IPS DF 4.7 (cell line): ENCODE results near the gene CLCNKA.
"Not testable (repeated sequence)": the region's sequence is repeated elsewhere in the genome, so short reads cannot be mapped to it uniquely, and the experiment has no call there.

ENCODE experiments used
- DNase-seq: peaks from one replicate; pipeline ENCODE4 v3.0.0-alpha.2; 2013; ENCODE audit warnings: low spot score; ENCODE audit errors: extremely low read depth

The CLCNKA gene

DNA sequence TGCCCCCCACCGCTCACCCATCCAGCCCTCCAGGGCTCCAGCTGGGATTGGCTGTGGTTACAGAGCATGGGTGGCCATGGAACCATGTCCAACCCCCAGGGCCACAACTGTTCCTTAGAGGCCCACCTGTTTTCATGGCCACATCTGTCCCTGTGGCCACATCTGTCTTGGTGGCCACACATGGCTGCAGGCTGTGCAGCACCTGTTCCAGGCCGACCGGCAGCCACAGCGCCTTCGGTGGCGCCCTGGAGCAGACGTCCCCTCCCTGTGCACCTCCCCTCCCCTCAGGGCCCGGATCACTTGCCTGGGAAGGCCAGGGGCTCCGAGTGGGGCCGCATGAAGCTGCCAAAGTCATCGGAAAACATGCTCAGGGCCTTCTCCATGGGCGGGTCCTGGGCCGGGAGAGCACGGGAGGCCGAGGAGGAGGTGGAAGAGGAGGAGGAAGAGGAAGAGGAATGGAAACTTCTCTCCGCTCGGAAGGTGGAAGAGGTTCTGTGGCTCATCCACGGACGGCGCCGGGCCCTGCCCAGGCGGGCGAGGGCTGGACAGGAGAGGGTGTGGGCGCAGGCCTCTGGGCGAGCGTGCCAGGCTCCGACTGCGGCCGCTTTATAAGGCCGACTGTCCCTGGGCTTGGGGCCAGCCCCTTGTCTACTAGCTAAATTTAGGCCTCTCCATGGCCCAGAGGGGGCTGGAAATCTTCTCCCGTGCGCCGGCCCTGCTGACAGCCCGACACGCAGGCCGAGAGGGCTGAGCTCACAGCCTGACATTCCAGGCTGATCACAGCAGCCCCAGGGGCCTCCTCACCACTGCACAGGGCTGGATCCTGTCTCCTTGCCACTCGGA lies 4.2 kb upstream of the CLCNKA start, which contains the start of gene HSPB7:
Gene HSPB7 (minus strand): TSS at position 583 of the 843 bp plus-strand sequence. CDS start 80 bp downstream, at position 503.
- DNase-seq = no peak

DNA sequence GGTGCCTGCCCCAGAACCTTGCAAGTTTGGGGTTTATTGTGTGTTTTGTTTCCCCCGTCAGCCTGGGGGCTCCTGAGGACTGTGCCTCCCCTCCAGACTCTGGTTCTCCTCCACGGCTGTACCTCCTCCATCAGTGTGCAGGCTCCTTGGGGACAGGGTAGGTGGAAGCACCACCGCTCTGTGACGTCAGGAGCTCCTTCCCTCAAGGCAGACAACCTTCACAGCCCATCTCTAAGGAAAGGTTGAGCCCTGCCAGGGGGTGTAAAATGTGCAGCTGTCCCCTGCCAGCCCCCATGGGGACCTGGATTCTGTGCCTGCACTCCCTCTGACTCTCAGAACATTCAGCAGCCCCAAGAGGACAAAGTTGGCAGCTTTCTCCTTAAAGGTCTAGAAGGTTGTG lies 3.5 kb upstream of the CLCNKA start:
- no peak for DNase-seq

DNA sequence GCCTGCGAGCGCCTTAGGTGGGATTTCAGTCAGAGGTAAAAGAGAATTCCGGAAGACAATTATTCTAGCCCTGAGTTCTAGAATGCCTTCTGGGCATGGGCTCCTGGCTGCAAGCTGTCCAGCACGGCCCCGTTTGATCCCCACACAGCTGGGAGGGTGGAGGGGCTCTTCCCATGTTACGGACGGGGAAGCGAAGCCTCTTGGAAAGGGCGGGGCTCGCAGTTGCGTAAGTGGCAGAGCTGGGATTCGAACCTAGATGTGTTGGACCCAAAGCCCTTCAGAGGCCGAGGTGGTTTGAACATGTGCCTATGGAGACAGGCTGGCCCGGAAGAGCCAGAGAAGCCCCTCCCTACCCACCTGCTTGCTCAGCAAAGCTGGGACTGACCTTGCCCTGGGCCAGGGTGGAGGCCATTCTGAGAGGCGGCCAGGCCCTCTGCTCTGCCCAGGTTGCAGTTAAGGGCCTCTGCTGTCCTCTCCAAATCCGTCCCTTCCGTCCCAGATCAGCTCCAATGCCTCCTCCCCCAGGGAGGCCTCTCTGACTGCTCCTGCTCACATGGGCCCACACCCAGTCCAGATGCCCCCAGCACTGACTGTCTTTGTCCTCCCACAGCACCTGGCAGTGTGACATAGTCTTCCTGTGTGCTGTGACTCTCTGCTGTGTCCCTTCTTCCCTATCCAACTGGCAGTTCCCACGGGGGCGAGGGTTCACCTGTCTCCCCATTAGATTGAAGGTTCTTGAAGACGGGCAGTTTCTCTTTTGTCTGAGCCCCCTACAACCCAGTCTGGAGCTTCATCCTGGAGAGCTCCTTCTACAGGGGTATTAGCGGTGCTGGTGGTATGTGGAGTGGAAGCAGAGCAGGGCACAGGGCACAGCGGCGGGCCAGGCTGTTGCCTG lies 2.8 kb upstream of the CLCNKA start:
- no peak for DNase-seq

DNA sequence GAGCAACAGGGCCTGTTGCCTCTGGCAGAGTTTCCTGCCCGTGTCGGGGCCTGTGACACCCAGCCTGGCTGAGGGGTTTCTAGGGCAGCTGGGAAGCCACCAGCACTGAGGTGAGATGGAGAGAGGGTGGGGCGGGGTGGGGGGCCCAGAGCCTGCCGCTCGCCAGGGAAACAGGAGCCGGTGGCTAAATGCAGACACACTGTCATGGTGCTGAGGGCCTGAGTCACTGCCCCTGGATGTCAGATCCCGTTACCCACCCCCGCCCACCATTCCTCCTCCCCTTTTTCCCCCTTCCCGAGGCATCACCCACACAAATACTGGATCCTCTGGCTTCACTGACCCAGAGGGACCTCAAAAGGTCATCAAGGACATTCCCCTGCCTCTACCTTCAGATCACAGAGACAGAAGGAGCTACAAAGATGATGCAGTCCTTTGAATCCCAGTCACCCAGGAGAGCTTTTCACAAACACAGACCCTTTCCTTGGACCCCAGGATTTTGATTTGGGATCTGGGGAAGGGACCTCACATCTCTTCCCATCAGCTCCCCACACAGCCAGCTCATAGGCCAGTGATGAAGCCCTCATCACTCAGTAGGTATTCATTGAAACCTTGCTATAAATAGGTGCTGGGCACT lies 2.1 kb upstream of the CLCNKA start:
- DNase-seq = no peak

DNA sequence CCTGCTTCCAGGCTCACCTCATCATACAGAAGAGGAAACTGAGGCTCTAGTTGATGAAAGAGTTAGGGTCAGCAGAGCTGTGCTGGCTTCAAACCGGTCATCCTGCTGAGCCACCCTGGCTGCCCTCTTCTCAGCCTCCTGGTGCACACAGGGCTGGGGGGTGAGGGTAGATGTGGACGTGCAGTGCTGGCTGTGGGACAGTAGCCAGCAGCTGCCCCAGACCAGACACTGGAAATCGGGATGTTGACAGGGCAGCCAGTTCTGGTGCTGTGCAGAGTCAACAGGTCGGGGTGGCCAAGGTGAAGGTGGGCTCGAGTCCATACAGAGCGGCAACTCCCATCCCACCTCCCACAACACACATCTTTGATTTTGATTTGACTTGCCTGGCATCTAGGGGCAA lies 1.5 kb upstream of the CLCNKA start:
- no peak for DNase-seq

DNA sequence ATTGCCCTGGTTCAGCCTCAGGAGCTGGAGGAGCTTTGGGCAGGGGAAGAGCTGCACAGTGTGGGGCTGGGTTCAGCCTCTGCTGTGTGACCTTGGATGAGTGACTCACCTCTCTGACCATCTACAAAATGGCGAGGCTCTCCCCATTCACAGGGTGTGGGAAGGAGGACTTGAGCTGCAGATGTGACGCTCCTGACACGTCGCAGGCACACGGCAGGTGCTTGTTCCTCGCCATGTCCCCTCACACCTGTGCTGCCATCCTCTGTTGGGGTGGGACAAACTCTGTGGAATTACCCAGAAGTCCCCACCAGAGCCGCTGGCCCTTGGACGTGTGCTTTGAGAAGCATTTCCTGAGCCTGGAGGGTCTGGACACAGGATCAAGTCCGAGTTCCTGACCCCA lies 958 bp upstream of the CLCNKA start:
- not testable (repeated sequence) for DNase-seq

DNA sequence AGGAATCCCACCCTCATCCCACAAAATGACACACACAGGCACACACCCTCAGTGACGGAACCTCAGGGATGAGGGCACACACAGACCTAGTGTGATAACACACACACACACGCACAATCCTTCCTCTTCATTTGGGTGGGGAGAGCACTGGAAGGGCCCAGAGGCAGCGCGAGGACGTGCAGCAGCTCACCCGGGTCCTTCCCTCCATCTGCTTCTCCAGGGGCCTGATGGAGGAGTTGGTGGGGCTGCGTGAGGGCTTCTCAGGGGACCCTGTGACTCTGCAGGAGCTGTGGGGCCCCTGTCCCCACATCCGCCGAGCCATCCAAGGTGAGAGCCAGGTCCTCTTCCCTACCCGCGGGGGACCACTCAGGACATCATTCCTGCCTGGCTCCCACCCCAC lies 557 bp downstream of the CLCNKA start:
- no peak for DNase-seq

DNA sequence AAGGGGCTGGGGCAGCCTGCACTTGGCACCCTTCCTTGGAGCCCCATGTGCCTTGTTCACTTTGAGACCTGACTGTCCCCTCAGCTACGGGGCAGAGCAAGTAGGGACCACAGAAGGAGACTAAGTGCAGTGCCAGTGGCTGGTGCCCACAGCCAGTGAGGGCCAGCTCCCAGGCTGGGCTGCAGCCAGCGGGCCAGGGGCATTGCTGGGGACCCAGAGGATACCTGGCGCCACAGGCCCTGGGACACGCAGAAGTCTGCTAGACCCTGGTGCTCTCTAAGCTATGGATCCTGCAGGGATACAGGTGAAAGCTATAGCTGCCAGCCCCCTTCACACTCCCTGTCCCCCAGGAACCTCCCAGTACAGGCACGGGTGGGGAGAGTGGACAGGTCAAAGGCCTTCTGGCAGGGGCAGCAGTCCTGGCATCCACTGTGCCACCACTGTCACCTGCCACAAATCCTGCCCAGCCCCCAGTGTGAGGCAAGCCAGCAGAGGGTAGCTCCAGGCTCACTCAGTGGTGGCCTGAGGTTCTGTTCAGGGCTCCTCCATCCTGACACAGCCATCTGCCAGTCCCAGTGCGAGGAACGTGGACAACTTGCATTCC lies 1.3 kb downstream of the CLCNKA start:
- DNase-seq = no peak

DNA sequence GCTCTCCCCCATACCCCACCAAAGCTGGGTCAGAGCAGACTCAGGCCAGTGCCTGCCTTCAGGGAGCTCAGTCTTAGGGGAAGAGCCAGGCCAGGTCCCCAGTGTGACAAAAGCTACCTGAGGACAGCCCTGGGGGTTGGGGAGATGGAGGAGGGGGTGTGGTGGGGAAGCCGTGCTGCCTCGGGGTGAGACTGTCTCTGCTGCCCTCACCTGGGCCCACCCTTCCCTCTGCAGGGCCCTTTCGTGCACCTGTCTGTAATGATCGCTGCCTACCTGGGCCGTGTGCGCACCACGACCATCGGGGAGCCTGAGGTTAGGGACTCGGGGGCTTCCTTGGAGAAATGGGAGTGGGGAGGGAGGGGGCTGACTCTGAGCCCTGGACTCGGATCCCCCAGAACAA lies 4.5 kb downstream of the CLCNKA start:
- not testable (repeated sequence) for DNase-seq

DNA sequence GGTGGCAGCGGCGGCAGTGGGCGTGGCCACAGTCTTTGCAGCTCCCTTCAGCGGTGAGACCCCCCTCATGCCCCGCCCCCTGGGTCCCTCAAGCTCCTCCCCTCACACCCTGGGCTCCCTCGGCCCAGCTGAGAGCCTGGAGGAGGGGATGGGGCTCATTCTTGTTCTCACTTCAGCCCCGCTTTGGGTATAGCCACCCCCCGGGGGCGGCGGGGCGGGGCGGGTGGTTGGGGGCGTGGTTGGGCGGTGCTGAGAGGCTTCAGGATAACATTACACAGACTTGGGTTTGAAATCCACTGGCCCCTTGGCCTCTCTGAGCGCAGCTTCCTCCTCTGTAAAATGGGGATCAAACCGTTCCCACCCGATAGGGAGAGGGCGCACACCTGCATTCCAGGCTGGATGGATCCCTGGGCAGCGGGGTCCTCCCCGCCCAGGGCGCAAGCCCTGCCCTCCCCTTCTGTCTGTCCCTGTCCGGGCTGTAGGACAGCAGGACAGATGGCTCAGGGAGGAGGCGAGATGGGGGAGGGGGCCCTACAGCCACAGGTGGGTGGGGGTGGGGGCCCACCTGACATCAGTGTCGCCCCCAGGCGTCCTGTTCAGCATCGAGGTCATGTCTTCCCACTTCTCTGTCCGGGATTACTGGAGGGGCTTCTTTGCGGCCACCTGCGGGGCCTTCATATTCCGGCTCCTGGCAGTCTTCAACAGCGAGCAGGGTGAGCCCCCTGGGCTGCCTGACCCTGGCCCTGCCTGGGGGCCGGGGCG lies 5.1 kb downstream of the CLCNKA start:
- no peak for DNase-seq

DNA sequence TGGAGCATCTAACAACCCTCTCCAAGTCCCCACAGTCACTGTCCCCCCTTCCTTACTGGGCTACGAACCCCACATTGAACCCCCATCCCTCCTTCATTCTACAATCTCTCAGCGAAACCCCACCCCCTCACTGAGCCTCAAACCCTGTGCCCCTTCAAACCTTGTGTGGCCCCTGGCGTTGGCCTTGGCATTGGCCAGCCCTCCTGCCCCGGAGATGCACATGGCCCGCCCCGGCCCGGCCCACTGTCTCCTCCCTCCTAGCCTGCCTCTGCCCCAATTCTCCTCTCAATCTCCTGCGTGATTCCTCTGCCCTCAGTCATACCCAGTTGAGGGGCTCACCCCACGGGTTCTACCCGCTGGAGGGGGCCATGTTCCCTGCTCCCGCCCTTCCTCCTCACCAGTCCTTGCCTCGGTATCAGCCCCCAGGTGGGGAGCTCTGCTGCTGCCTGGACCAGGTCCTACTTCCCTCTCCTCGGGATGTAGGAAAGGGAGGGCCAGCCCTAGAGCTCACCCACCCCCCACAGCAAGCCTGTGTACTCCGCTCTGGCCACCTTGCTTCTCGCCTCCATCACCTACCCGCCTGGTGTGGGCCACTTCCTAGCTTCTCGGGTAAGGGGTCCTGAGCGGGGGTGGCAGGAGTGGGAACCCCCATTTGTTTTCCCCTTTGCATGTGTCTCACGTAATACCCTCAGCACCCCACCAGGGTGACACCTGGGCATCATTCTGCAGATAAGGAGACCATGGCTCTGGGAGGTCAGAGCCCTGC lies 6.6 kb downstream of the CLCNKA start:
- DNase-seq = no peak

DNA sequence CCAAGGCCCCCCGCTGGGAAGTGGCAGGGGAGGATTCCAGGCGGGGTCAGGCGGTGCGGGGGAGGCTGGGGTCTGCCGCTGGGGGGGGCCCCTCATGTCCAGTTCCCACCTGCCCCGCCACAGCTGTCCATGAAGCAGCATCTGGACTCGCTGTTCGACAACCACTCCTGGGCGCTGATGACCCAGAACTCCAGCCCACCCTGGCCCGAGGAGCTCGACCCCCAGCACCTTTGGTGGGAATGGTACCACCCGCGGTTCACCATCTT lies 7.1 kb downstream of the CLCNKA start:
- not testable (repeated sequence) for DNase-seq

DNA sequence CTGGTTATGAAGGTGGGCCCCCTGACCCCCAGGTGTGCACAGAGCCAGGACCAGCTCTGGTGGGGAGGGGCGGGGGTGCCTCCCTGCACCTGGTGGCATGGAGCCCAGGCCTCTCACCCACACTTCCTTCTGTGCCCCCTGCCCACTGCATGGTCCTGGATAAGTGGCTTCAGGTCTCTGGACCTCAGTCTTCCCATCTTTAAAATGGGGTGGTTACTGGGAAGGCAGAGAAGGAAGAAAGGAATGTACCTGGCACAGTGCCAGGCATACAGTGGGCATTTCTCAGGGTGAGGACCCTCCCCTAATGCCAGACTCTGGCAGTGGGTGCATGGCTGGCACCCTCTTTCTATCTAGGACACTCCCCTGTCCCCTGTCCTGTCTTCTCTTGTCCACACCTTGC lies 7.5 kb downstream of the CLCNKA start:
- DNase-seq = no peak

DNA sequence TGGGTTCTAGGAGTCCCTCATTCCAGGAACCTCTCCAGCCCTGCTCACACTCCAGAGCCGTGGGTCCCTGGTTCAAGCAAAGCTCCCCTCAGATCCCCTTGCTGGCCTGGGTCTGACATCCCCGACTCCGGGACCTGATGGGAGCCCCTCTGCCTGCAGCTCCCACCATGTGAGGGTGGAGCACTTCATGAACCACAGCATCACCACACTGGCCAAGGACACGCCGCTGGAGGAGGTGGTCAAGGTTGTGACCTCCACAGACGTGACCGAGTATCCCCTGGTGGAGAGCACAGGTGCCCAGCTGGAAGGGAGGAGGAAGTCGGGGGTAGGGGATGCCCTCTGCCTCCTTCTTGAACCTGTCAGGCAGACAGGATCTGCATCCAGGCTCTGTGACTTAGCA lies 9.7 kb downstream of the CLCNKA start:
- no peak for DNase-seq

DNA sequence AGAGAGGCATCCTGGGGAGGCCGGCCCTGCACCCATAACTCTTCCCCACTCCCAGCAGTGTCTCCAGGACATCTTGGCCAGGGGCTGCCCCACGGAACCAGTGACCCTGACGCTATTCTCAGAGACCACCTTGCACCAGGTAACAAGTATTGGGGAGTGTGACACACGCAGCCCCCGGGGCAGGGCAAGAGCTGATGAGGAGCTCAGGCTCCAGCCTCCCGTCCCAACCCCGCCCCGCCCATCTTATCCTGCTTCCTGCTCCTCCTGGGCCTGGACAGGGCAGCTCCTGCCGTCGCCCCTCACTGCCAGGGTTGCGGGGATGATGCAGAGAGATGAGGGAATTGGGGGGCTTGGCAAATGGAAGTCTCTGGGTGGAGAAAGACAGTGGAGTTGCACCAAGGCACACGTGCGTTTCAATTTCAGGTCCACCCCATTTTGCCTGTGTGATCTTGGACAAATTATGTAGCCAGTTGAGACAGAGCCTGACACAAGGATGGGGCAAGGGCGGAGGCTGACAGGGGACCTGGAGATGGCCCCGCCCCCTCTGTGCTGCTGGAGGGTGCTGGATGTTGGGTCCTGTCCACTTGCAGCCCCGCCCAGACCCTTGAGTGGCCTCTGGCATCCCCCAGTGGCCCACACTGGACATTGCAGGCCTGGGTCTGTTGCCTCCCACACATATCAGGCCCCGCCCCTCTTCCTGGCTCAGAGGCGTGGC lies 10.7 kb downstream of the CLCNKA start:
- DNase-seq = no peak

DNA sequence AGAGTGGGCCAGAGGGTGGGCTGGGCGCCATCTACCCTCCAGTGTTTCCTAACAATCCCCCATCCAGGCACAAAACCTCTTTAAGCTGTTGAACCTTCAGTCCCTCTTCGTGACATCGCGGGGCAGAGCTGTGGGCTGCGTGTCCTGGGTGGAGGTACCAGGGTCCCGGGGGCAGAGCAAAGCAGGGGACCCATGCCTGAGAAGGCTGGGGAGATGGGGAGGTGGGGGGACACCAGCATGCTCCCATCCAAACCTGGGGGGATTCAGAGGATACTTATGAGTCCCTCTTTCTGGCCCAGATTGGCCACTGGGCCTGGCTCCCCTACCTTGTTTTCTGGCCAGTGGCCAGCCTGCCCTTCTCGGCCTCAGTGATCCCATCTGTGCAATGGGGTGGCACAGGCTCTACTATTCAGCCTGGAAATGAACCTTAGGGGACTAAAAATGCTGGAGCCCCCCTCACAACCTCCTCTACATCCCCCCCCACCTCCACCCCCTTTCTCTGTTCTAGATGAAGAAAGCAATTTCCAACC lies 11.3 kb downstream of the CLCNKA start:
- not testable (repeated sequence) for DNase-seq

DNA sequence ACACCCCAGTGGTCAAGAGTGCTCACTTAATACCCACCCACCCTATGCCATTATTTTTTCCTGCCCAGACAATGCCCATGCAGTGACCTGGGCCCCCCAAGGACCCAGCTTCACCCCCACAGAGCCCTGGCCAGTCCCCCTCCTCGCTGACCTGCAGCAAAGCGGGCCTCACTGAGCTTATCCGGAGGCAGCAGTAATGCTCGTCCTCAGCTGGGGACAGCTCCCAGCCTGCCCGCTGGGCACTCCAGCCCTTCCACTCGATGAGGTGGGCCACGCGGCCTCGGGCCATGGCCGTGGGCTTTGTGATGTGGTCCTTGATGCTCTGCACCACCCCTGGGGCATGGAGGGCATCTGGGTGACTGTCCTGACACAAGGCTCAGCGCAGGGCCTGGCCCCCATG lies 14.6 kb downstream of the CLCNKA start:
- DNase-seq = not testable (repeated sequence)

DNA sequence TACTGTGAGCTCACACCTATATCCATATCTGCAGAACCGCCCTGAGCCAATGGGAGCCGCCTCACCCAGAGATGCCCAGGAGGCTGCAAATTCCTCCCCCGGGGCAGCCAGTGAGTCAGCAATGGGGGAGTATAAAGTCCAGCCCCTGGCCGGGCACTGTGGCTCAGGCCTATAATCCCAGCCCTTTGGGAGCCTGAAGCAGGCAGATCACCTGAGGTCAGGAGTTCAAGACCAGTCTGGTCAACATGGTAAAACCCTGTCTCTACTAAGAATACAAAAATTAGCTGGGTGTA lies 16.7 kb downstream of the CLCNKA start:
- DNase-seq = no peak

DNA sequence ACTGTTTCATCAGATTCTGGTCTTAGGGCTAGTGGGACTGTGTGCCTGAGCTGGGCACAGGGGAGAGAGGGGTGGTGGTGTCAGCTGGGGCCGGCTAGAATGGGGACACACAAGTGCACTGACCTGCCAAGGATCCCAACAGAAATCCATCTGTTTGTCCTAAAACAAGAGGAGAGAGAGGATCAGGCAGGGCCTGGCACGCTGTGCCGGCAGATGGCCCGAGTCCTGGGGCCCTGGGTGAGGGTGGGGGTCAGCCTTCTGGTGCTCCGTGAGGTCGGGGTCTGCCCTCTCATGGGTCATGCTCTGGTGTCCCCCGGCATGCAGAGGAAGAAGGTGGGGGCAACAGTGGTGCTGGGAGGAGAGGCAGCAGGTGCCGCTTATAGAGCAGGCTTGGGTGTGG lies 18.0 kb downstream of the CLCNKA start:
- DNase-seq = not testable (repeated sequence)

DNA sequence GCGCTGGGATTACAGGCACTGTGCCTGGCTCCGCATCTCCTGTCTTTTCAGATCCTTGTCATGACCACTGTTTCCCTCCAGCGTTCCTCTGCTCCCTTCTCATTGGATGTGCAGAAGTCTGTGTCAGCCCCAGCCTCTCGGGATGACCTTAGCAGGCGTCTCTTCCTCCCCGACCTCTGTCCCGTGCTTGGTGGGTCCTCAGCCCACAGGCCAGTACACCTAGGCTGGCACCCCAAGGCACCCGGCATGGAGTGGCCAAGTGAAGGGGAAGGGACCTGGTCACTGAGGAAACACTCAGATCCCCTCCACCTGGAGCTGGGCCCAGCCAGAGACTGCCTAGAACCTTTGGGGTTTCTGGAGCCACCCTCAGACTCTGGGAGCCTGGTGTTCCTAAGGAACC lies 19.4 kb downstream of the CLCNKA start:
- no peak for DNase-seq
